Hepatocyte (in vitro differentiated cells): ENCODE measurements around the gene LENEP.

Experiments
- CTCF ChIP-seq: fragments of 200-600 bp; sonication (generic); IDR thresholded peaks from 2 replicates; pipeline ENCODE4 v1.5.1; 2016; ENCODE audit warnings: antibody characterized with exemption, mild to moderate bottlenecking; ENCODE audit not compliant: poor library complexity
- EZH2 ChIP-seq: fragments of 200-600 bp; sonication (generic); IDR thresholded peaks from 2 replicates; pipeline ENCODE4 v1.6.1; 2016; ENCODE audit warnings: antibody characterized with exemption, mild to moderate bottlenecking, borderline replicate concordance

GRCh38 chr1:154964359-154964758, 29.0 kb upstream of the LENEP start:
- TF ChIP-seq CTCF: no peak
- no peak for TF ChIP-seq EZH2
